Superior temporal gyrus (tissue), 1 donor: ENCODE measurements around the gene TASOR.
"Not testable (repeated sequence)": the region's sequence is repeated elsewhere in the genome, so short reads cannot be mapped to it uniquely, and the experiment has no call there.

Experiments used
- DNase-seq: peaks from one replicate; pipeline ENCODE4 v3.0.0-alpha.2; 2016; ENCODE audit errors: extremely low spot score

The TASOR gene, protein sequence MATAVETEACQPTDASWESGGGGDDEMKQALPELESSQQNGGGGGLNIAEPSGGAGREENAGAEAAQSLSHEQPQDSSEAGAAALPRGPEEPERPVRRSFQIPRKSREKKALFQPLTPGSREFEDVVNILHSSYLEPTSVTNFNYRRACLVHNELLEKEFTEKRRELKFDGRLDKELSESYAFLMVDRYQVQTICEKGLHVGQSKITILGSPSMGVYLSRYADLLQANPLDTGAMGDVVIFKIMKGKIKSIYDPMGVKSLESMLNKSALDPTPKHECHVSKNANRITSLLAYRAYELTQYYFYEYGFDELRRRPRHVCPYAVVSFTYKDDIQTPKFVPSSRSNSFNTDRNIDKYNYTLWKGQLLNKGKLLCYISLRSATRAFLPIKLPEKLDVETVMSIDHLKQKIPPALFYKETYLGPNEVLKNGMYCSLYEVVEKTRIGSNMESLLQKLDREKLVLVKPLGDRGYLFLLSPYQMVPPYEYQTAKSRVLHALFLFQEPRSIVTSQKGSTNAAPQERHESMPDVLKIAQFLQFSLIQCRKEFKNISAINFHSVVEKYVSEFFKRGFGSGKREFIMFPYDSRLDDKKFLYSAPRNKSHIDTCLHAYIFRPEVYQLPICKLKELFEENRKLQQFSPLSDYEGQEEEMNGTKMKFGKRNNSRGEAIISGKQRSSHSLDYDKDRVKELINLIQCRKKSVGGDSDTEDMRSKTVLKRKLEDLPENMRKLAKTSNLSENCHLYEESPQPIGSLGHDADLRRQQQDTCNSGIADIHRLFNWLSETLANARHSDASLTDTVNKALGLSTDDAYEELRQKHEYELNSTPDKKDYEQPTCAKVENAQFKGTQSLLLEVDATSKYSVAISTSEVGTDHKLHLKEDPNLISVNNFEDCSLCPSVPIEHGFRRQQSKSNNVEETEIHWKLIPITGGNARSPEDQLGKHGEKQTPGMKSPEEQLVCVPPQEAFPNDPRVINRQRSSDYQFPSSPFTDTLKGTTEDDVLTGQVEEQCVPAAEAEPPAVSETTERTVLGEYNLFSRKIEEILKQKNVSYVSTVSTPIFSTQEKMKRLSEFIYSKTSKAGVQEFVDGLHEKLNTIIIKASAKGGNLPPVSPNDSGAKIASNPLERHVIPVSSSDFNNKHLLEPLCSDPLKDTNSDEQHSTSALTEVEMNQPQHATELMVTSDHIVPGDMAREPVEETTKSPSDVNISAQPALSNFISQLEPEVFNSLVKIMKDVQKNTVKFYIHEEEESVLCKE (N-terminal part only)

DNA sequence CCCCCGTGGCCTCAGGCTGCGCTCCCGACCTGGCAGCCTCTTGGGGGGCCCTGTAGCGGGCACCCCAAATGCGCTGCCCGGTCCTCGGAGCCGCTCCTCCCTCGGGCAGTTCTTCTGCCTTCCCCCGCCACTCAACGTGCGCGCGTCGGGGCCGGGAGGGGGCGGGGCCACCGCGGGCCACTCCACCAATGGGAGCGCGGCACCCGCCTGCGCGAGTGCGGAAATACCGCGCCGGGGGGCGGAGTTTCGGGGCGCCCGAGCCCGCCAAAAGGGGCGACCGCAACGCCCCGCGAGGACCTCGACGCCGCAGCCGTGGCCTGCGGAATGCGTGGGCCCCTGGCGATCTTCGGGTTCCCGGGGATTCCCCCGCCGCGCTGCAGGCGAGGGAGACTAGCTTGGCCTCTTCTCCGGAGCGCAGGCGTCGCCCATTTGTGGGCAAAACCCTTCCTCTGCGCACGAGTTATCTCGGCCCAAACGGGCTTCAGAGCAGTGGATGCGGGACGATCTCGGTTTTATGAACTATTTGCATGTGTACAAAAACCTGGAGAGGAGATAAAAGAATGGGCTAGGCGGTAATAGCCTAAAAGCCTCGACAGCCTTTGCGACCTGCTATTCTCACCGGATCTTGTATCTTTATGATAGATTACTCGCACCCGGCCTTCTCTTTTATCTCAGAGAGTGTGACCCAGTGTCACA, at the start of gene TASOR:
Gene TASOR (minus strand): TSS at position 144 of the 696 bp plus-strand sequence. CDS start 259 bp downstream, outside the sequence.
- DNase-seq: peak; percentile 75

DNA sequence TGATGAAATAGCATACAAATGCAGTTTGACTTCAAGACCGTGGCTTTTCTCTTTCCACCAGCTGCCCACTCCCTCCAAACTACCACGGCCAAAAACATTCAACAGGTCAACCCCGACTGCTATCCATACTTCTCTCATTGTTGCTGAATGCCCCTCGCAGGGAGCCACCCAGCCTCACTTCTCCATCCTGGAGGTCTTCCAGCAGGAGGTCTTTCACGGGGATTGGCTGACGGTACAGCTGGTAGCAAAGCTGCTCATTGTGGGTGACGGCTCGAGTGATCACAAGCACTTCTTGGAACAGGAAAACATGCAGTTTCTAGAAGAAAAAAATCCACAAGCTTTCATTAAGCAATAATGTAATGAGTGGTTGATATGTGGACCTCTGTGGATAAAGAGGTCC, 49.0 kb upstream of the TASOR start:
- no peak for DNase-seq

DNA sequence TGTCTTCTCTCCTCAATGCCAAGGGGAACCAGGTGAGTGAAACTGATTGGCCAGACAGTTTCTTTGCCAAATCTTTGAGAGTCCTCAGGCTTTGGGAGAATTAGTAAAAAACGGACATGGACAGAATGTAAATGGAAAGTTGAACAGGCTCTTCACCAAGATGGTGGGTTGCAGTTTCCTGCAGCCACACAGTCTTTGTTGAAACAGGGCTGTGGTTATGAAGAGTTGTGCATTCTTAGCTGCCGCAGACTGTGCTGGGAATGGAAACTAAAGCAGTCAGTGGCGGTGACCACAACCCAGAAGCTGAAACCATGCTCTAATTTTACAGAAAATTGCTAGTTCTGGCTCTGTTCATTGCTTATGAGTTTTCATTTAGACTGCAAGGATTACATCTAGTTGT, 42.1 kb upstream of the TASOR start:
- DNase-seq: no peak

DNA sequence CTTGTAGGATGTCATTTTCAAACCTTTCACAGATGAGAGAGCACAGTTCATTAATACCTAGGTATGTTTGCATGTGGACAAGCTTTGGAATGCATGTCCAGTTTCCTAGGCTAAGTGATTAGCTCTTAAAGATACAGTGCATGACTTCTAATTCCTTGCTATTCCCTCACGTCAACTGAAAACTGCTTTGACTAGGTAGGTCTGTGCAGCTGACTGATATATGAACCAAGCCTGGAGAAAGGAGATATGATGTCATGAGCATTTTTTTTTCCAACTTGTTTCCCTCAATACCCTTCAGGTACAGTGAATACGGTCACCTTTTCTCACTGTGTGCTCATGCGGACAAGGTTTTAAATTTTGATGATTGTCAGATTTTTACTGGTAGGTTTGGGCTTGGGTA, 41.6 kb upstream of the TASOR start:
- DNase-seq: no peak

DNA sequence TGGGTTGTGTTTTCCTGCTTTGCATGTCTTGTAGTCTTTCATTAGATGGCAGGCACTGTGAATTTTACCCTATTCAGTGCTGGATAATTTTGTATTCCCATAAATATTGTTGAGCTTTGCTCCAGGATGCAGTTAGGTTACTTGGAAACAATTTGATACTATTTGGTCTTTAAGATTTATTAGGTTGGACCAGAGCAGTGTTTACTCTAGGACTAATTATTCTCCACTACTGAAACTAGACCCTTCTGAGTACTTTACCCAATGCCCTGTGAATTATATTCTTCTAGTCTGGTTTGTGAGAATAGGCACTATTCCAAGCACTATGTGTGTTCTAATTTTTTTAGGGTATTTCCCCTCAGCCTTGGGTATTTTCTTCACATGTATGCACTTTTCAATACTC, 37.8 kb upstream of the TASOR start:
- DNase-seq: no peak

DNA sequence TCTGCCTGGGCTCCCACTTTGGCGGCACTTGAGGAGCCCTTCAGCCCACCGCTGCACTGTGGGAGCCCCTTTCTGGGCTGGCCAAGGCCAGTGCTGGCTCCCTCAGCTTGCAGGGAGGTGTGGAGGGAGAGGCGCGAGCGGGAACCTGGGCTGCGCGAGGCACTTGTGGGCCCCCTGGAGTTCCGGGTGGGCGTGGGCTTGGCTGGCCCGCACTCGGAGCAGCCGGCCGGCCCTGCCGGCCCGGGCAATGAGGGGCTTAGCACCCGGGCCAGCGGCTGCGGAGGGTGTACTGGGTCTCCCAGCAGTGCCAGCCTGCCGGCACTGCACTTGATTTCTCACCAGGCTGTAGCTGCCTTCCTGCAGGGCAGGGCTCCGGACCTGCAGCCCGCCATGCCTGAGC, 35.7 kb upstream of the TASOR start:
- not testable (repeated sequence) for DNase-seq

DNA sequence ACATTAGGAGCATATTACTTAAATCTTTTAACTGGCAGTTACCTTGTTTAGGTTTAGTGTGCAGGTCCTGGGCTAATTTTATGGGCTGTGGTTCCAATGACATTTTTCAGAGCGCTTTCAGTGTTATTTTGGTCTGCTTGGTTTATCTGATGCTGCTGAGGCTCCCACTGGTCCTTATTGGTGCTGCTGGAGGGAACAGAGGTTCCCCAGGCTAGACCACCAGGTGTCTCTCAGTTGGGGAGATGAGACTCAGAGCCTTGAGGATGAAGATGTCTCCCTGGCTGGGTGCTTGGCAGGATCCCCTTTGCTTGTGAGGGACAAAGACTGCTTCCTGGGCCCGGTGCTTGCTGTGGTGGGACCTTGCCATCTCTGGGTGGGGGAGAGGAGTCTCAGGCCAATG, 28.3 kb upstream of the TASOR start:
- DNase-seq: no peak

DNA sequence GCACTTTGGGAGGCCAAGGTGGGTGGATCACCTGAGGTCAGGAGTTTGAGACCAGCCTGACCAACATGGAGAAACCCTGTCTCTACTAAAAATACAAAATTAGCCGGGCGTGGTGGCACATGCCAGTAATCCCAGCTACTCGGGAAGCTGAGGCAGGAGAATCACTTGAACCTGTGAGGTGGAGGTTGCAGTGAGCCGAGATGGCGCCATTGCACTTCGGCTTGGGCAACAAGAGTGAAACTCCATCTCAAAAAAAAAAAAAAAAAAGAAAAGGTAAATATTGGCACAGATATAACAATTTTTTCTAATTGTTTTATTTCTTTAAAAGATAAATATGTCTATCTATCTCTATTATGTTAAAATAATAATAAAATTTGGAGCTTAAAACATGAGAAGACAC, 24.3 kb upstream of the TASOR start:
- DNase-seq: not testable (repeated sequence)

DNA sequence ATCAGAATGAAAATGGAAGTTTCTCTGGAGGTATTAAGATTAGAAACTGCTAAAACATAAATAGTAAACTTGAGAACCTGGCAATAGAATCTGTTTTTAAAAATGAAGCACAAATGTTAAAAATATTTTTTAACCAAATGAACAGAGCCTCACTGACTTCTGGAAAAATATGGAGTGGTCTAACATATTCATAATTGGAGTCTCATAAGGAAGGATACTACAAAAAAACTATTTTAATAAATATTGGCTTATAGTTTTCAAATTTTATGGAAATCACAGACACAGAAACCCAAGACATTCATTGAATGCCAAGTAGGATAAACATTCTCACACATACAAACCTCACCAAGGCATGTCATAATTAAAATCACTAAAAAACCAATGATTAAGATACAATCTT, 23.6 kb upstream of the TASOR start:
- no peak for DNase-seq

DNA sequence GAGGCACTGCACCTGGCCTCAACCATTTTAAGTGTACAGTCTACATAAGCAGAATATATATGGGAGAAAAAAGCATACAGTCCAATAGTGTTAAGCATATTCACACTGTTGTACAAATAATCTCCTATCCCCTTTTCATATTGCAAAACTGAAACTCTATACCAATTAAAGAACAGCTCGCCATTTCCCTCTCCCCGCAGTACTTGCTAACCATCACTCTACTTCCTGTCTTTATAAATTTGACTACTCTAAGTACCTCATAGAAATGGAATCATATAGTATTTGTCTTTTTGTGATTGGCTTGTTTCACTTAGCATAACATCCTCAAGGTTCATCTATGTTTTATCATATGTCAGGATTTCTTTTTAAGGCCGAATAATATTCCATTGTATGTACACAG, 21.6 kb upstream of the TASOR start:
- no peak for DNase-seq

DNA sequence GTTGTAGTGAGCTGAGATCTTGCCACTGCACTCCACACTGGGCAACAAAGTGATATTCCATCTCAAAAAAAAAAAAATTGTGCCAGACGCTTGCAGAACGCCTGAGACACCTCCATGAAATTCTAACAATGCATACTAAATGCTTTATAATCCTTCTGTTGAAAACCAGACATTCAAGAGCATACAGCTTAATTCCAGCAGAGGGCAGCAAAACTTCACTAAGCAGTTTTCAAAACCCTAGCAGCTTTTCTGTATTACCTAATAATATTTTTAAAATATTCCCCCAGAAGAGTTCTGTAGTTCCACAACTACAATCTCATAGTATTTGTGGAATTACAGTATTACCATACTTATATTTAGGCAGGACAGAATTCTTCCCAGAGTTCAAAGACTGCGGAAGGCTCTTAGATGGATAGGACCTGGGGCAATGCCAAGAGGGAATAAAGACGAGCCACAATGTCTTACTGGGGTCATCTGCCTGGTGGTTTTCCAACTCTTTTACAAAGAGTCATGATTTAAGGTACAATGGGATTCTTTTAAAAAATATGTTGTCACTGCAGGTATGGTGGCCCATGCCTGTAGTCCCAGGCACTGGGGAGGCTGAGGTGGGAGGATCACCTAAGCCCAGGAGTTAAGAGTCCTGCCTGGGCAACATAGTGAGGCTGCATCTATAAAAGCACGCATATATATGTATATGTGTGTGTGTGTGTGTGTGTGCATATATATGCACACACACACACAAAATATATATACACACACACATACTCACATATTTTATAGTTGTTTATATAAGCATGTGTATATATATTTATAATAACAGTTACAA, 19.6 kb upstream of the TASOR start:
- DNase-seq: peak; percentile 96

DNA sequence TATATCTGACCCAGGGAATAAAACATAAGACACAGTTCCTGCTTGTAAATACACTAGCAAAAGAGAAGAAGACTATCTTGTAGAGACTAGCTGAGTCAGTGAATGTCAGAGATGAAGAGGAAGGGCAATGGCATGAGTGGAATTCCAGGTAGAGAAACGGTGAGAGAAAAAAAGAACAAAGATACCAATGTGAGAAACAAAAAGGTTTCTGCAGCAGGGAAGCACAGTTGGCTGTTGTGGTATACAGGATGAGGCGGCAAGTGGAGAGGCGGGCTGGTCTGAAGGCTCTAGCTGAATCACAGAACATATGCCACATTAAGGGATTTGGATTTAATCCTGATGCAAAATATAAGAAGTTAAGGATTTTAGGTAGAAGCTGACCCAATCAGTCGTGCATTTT, 17.1 kb upstream of the TASOR start:
- no peak for DNase-seq

DNA sequence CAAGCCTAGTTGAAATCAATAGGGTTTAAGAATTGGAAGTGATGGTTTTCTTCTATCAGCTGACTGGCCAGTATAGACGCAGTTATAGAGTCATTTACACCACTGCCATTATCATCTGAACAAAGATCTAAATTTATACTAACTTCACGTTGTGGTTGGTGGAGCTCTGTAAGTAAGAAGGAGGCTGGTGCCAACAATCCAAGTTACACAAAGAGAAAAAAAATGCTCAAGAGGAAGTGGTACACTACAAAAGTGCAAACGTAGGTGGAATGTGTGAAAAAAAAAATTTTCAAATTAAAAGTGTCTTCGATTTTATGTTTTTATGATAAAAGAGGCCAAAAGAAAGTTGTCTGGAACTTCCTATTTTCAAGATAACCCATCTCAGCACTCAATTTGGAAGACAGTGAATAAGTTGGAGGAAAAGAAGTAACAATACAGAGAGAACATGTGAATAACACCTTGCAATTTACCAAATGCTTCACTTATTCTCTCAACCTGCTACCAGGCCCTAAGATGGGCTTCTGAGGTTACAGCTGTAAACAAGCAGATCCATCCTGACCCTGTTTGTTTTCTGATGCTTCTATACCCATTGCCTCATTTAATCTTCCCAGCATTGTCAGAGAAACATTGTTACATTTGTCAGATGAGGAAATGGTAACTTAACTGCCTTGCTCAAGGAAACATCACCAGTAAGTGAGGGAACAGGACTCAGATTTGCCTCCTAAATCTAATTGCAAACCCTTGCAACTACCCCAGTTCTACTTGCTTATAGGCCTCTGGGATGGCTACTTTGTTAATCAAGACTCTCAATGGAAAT, 12.0 kb upstream of the TASOR start:
- DNase-seq: peak; percentile 45

DNA sequence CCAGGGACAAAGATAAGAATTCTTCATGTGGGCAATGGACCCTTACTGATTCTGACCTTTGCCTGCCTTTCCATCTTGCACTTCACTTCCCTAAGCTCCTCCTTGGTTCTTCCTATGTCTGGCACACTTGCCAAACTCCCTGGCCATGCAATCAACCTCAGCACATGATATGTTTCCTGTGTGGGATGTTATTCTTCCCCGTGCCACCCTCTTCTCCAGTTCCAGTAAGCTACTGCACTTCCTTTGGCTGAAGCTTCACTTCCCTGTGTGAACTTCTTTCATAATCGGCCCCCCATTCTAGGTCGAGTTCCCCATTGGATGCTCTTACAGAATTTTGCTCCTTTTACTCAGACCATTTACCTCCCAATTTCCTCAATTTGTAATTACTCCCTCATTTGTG, 10.7 kb upstream of the TASOR start:
- no peak for DNase-seq

DNA sequence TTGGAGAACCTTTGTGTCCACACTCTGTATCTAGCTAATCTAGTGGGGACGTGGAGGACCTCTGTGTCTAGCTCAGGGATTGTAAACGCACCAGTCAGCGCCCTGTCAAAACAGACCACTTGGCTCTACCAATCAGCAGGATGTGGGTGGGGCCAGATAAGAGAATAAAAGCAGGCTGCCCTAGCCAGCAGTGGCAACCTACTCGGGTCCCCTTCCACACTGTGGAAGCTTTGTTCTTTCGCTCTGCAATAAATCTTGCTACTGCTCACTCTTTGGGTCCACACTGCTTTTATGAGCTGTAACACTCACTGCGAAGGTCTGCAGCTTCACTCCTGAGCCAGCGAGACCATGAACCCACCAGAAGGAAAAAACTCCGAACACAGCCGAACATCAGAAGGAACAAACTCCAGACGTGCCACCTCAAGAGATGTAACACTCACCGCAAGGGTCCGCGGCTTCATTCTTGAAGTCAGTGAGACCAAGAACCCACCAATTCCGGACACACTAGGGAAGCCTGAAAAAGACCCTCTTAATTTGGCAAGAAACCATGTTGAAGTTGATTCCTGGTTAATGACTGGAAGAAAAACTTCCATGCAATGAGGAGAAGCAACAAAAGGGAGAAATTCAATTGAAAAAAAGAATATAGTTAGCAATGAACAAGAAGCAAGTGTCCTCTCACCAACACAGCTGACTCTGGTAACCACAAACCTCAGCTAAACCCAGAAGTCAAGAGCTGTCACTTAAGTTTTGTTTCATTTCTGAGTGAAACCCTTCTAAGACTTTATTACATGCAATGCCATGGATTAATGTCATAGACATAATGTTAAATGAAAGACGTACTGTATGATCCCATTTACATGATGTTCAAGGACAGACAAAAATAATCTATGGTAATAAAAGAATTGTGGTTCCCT, 9.7 kb upstream of the TASOR start:
- DNase-seq: not testable (repeated sequence)

DNA sequence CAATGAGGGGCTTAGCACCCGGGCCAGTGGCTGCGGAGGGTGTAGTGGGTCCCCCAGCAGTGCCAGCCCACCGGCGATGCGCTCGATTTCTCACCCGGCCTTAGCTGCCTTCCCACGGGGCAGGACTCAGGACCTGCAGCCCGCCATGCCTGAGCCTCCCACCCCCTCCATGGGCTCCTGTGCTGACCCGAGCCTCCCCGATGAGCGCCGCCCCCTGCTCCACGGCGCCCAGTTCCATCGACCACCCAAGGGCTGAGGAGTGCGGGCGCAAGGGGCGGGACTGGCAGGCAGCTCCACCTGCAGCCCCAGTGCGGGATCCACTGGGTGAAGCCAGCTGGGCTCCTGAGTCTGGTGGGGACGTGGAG, 8.9 kb upstream of the TASOR start:
- not testable (repeated sequence) for DNase-seq

DNA sequence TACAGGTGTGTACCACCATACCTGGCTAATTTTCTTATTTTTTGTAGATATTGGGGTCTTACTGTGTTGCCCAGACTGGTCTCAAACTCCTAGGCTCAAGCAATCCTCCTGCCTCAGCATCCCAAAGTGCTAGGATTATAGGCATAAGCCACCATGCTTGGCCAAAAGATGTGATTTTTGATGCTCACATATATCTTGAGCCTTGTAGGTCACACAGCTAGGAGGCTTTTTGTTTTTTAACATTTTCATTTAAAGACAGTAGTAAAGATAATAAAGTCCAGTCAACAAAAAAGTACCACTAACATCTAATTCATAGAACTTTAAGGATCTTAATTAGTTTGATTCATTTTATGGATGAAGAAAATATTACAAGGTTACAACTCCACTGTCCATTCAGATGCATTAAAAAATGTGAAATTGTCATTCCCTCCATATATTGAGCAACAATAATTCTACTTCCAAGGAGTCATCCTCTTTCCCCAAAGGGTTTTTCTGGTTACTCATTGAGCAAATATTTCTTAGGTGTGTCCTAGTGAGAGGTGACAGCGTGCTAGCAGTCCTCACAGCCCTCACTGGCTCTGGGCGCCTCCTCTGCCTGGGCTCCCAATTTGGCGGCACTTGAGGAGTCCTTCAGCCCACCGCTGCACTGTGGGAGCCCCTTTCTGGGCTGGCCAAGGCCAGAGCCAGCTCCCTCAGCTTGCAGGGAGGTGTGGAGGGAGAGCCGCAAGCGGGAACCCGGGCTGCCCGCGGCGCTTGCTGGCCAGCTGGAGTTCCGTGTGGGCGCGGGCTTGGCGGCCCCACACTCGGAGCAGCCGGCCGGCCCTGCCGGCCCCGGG, 8.3 kb upstream of the TASOR start:
- no peak for DNase-seq

DNA sequence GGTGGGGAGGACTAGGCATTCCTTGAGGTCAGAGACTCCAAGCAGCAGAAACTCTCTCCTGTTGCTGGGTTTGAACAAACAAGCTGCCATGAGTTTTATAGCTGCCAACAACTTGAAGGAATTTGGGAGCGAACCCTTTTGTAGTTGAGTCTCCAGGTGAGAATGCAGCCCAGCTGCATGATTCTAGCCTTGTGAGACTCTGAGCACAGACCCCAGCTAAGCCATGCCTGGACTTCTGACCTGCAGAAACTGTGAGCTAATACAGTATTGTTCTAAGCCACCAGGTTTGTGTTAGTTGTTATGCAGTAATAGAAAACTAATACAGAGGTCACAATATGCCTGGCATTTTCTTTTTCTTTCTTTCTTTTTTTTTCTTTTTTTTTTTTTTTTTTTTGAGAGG, 6.2 kb upstream of the TASOR start:
- no peak for DNase-seq
